GM12873 (cell line): ENCODE results near the gene NUDT5.

ENCODE experiments used
- CTCF ChIP-seq: IDR thresholded peaks from 2 replicates; pipeline ENCODE4 v1.5.1; 2012; ENCODE audit warnings: low read depth, mild to moderate bottlenecking, moderate library complexity, low read length, control low read depth; ENCODE audit not compliant: insufficient read depth; ENCODE audit errors: missing control alignments

Gene NUDT5

GRCh38 chr10:12198156-12198555, 2.5 kb upstream of the NUDT5 start:
- no peak for TF ChIP-seq CTCF

DNA sequence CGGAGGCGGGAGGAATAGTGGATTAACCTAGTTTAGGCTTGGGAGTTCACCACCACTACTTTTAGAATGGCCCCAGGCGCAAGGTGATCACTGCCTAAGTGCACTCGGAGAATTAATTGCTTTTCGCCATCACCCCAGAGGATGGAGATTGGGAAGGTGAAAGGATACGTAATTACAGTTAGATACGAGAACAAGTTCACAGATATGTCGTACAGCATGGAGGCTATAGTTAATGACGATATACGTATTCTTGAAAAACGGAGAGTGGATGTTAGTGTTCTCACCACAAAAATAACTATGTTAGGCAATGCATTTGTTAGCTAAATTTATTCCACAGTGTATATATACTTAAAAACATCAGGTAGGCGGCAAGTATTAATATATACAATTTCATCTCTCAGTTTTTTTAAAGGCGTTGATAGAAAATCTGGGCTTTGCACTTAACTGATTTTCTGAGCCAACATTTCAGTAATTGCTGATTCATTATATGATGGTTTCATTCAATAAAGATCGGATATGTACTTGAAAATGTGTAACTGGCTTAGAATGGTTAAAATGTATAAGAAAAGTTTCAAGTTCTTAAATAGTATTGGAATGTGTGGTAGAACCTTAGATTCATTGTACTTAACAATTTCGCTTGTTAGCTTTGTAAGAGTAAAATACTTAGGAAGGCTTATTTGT, 980 bp upstream of the NUDT5 start:
- TF ChIP-seq CTCF, result no peak

DNA sequence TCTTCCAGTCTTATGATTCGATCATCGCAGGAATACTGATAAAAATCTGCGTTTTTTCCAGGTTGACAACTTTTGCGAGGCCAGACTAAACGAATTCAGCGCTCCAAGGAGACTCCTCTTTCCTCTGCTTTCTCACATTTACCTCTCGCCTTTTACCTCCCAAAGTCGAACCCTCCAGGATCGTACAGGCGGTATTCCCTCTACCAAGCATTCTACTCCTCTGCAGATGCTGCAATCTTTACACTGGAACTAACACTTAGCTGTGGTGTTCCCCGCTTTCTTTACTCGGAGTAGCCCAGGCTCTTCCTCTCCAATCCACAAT, 449 bp downstream of the NUDT5 start:
- no peak for TF ChIP-seq CTCF

GRCh38 chr10:12194752-12195271, 879 bp downstream of the NUDT5 start:
- no peak for TF ChIP-seq CTCF

- no peak for TF ChIP-seq CTCF
These were observed 2.5 kb downstream of the NUDT5 start for GRCh38 chr10:12193193-12193592.

- no peak for TF ChIP-seq CTCF
These were observed 4.0 kb downstream of the NUDT5 start for GRCh38 chr10:12191715-12192114.

GRCh38 chr10:12189426-12189825, 6.3 kb downstream of the NUDT5 start:
- TF ChIP-seq CTCF, result no peak

GRCh38 chr10:12188656-12189055, 7.0 kb downstream of the NUDT5 start:
- TF ChIP-seq CTCF, result no peak
